OCI-LY3 (cell line): ENCODE results near the gene MTFMT.

Source experiments
- H2AFZ ChIP-seq: fragments of 200-600, 300-600 bp; shearing (Covaris generic); 2 replicates; pipeline ENCODE4 v1.6.0; 2014; ENCODE audit warnings: antibody characterized with exemption, low read depth, low read length
- H3K27ac ChIP-seq: fragments of 200-600, 300-600 bp; sonication (generic); 2 replicates; pipeline ENCODE4 v1.5.1; 2014; ENCODE audit warnings: mild to moderate bottlenecking, low read length, moderate library complexity, mixed read lengths
- H3K27me3 ChIP-seq: fragments of 200-600, 300-600 bp; sonication (generic); 2 replicates; pipeline ENCODE4 v1.6.1; 2014; ENCODE audit warnings: low read depth, low read length, mixed read lengths
- H3K36me3 ChIP-seq: fragments of 200-600, 300-600 bp; sonication (generic); replicated peaks from 2 replicates; pipeline ENCODE3; 2014; ENCODE audit warnings: low read depth, low read length, mixed read lengths
- H3K4me1 ChIP-seq: fragments of 300-600, 200-600 bp; sonication (generic); 2 replicates; pipeline ENCODE4 v1.6.1; 2014; ENCODE audit warnings: low read length, mixed read lengths
- H3K4me2 ChIP-seq: fragments of 200-600, 300-600 bp; sonication (generic); 2 replicates; pipeline ENCODE4 v1.6.1; 2014; ENCODE audit warnings: low read length, mixed read lengths
- H3K4me3 ChIP-seq: fragments of 300-600, 200-600 bp; sonication (generic); 2 replicates; pipeline ENCODE4 v1.5.1; 2014; ENCODE audit warnings: antibody characterized with exemption, mild to moderate bottlenecking, low read length, moderate library complexity
- H3K79me2 ChIP-seq: fragments of 300-600, 200-600 bp; shearing (Covaris generic); 2 replicates; pipeline ENCODE4 v1.6.1; 2014; ENCODE audit warnings: mild to moderate bottlenecking, low read length, mixed read lengths
- H3K9ac ChIP-seq: fragments of 300-600, 200-600 bp; shearing (Covaris generic); 2 replicates; pipeline ENCODE4 v1.6.0; 2014; ENCODE audit warnings: mild to moderate bottlenecking, low read length, moderate library complexity
- H3K9me3 ChIP-seq: fragments of 200-600, 300-600 bp; shearing (Covaris generic); 2 replicates; pipeline ENCODE4 v1.6.1; 2014; ENCODE audit warnings: low read length, mixed read lengths; ENCODE audit not compliant: insufficient read depth
- H4K20me1 ChIP-seq: fragments of 200-600, 300-600 bp; sonication (generic); 2 replicates; pipeline ENCODE4 v1.6.1; 2016; ENCODE audit warnings: low read length, mixed read lengths; ENCODE audit not compliant: insufficient read depth
- CTCF ChIP-seq: fragments of 200-600, 300-600 bp; sonication (generic); IDR thresholded peaks from 2 replicates; pipeline ENCODE4 v1.5.1; 2014; ENCODE audit warnings: antibody characterized with exemption, low read length, low read depth
- EZH2phosphoT487 ChIP-seq: fragments of 200-600 bp; shearing (Covaris generic); IDR thresholded peaks from 2 replicates; pipeline ENCODE4 v1.6.1; 2018; ENCODE audit warnings: antibody characterized with exemption, mixed run types, low read depth

Gene MTFMT

GRCh38 chr15:65067645-65068402, 38.4 kb upstream of the MTFMT start, which contains the start of gene RASL12:
Gene RASL12 (minus strand): TSS chr15:65067991. CDS start chr15:65067835, 156 bp downstream.
- Histone ChIP-seq H3K27ac (no peak within 1 kb of the TSS), H3K4me3 (no peak within 1 kb of the TSS), H3K36me3 (no peaks in the 10 kb centered on the region), H3K79me2 (no peaks in the 10 kb centered on the region), H3K9me3 (no peaks in the 10 kb centered on the region), H3K9ac (no peak within 1 kb of the TSS), H4K20me1 (no peaks in the 10 kb centered on the region), H3K4me2 (no peak within 1 kb of the TSS), H2AFZ (no peak within 1 kb of the TSS), H3K27me3 (0 out of 2 replicates have a peak, but pooled peaks cover 9% of the 10 kb centered on the region), H3K4me1 (no peaks in the 10 kb centered on the region; the same call in 1 of the 2 replicates)
- TF ChIP-seq EZH2phosphoT487: no peak
- TF ChIP-seq CTCF: no peak

GRCh38 chr15:65067317-65067644, 37.8 kb upstream of the MTFMT start:
- Histone ChIP-seq H3K9ac (no peak overlapping the region), H3K36me3 (no peaks in the 10 kb centered on the region), H3K27me3 (0 out of 2 replicates have a peak, but pooled peaks cover 9% of the 10 kb centered on the region), H3K9me3 (no peaks in the 10 kb centered on the region), H3K4me3 (no peak overlapping the region), H3K79me2 (no peaks in the 10 kb centered on the region), H3K4me1 (no peaks in the 10 kb centered on the region; the same call in 1 of the 2 replicates), H4K20me1 (no peaks in the 10 kb centered on the region), H2AFZ (no peak overlapping the region), H3K4me2 (no peak overlapping the region), H3K27ac (no peak overlapping the region)
- no peak for TF ChIP-seq CTCF
- TF ChIP-seq EZH2phosphoT487: no peak

- H3K9ac ChIP-seq: no peak overlapping the region
- H3K4me2 ChIP-seq: no peak overlapping the region
- H3K4me3 ChIP-seq: no peak overlapping the region
These were observed 37.3 kb upstream of the MTFMT start for GRCh38 chr15:65066635-65067316.

More at GRCh38 chr15:65066635-65067316, 37.3 kb upstream of the MTFMT start:
- Histone ChIP-seq H3K36me3 (no peaks in the 10 kb centered on the region), H2AFZ (no peak overlapping the region), H3K27ac (no peak overlapping the region), H3K9me3 (no peaks in the 10 kb centered on the region), H4K20me1 (no peaks in the 10 kb centered on the region), H3K79me2 (no peaks in the 10 kb centered on the region), H3K27me3 (0 out of 2 replicates have a peak, but pooled peaks cover 9% of the 10 kb centered on the region), H3K4me1 (no peaks in the 10 kb centered on the region; the same call in 1 of the 2 replicates)
- TF ChIP-seq EZH2phosphoT487: no peak
- TF ChIP-seq CTCF: no peak
